IMR-90 (cell line): ENCODE measurements around the gene ZNF593. TPM values are rescaled to one million over a fixed set of nuclear protein-coding genes. Genes with fewer than 3 reads are reported as not detected.

Experiments
- ATAC-seq: fragments of 200-7000 bp; cut with Tn5 transposase; 2 replicates; pipeline ENCODE4 v1.9.1; 2020; ENCODE audit warnings: low read depth, mild to moderate bottlenecking, moderate library complexity
- BruUV-seq: library from RNA; stranded (reverse); fragments of 400-500 nt; replicated peaks from 2 replicates; lab custom pipeline; 2021; lab: Mats Ljungman, UMichigan
- CTCF ChIA-PET: fragments of 300-600 bp; formaldehyde crosslinking; extraction: SDS; loops from one replicate; lab custom pipeline; 2021; ENCODE audit warnings: antibody characterized with exemption; lab: Yijun Ruan, JAX
- POLR2A ChIA-PET: fragments of 300-600 bp; sonication (Branson Sonifier 250); formaldehyde crosslinking; loops from one replicate; lab custom pipeline; 2022; ENCODE audit warnings: antibody characterized with exemption; ENCODE audit not compliant: unreplicated experiment; lab: Charles Lee
- DNase-seq: peaks from one replicate; pipeline ENCODE4 v3.0.0; 2013
- H2AFZ ChIP-seq: replicated peaks from 2 replicates; pipeline ENCODE3; 2013; ENCODE audit warnings: low read length, mild to moderate bottlenecking; ENCODE audit not compliant: poor library complexity
- H2AK5ac ChIP-seq: 2 replicates; pipeline ENCODE4 v1.6.1; 2013; ENCODE audit warnings: low read depth, low read length, inconsistent platforms
- H2AK9ac ChIP-seq: replicated peaks from 2 replicates; pipeline ENCODE3; 2013; ENCODE audit warnings: mild to moderate bottlenecking, low read depth, low read length, moderate library complexity; ENCODE audit not compliant: poor library complexity
- H2BK120ac ChIP-seq: 2 replicates; pipeline ENCODE4 v1.6.1; 2013; ENCODE audit warnings: low read depth, low read length, inconsistent platforms
- H2BK15ac ChIP-seq: 3 replicates; pipeline ENCODE4 v1.6.1; 2013; ENCODE audit warnings: low read depth, low read length, inconsistent platforms
- H2BK20ac ChIP-seq: 2 replicates; pipeline ENCODE4 v1.6.1; 2013; ENCODE audit warnings: low read depth, mild to moderate bottlenecking, inconsistent platforms, low read length, moderate library complexity
- H2BK5ac ChIP-seq: 2 replicates; pipeline ENCODE4 v1.6.1; 2013; ENCODE audit warnings: mild to moderate bottlenecking, low read depth, low read length, inconsistent platforms; ENCODE audit not compliant: poor library complexity, severe bottlenecking
- H3K14ac ChIP-seq: replicated peaks from 2 replicates; pipeline ENCODE4 v1.6.1; 2013; ENCODE audit warnings: low read depth, low read length, inconsistent platforms
- H3K18ac ChIP-seq: 2 replicates; pipeline ENCODE4 v1.6.1; 2013; ENCODE audit warnings: low read depth, low read length, control low read depth
- H3K23ac ChIP-seq: 2 replicates; pipeline ENCODE4 v1.6.1; 2013; ENCODE audit warnings: low read depth, low read length, inconsistent platforms
- H3K27ac ChIP-seq: 2 replicates; pipeline ENCODE4 v1.5.1; 2013; ENCODE audit warnings: mild to moderate bottlenecking, control low read depth, low read length; ENCODE audit not compliant: insufficient read depth
- H3K27me3 ChIP-seq: 2 replicates; pipeline ENCODE4 v1.6.1; 2013; ENCODE audit warnings: low read length; ENCODE audit not compliant: control insufficient read depth, insufficient read depth
- H3K36me3 ChIP-seq: 2 replicates; pipeline ENCODE4 v1.6.1; 2013; ENCODE audit warnings: low read length, mixed read lengths; ENCODE audit not compliant: control insufficient read depth, insufficient read depth
- H3K4ac ChIP-seq: 2 replicates; pipeline ENCODE4 v1.6.1; 2013; ENCODE audit warnings: low read depth, low read length, inconsistent platforms
- H3K4me1 ChIP-seq: 2 replicates; pipeline ENCODE4 v1.6.1; 2013; ENCODE audit warnings: low read length, mixed read lengths; ENCODE audit not compliant: control insufficient read depth, insufficient read depth
- H3K4me2 ChIP-seq: 2 replicates; pipeline ENCODE4 v1.6.1; 2013; ENCODE audit warnings: low read depth, mild to moderate bottlenecking, control low read depth, low read length, moderate library complexity
- H3K4me3 ChIP-seq: 2 replicates; pipeline ENCODE4 v1.5.1; 2013; ENCODE audit warnings: low read depth, mild to moderate bottlenecking, control low read depth, low read length, moderate library complexity; ENCODE audit not compliant: insufficient read depth
- H3K56ac ChIP-seq: 2 replicates; pipeline ENCODE4 v1.6.1; 2013; ENCODE audit warnings: low read length, inconsistent platforms; ENCODE audit not compliant: insufficient read depth; ENCODE audit errors: extremely low read depth
- H3K79me1 ChIP-seq, 2 experiments: 2 replicates each; pipeline ENCODE4 v1.6.1; 2013; ENCODE audit warnings: low read length in 2 of 2, inconsistent platforms in 1 of 2, low read depth in 1 of 2
- H3K9ac ChIP-seq: 2 replicates; pipeline ENCODE4 v1.6.1; 2013; ENCODE audit warnings: low read depth, low read length, control low read depth
- H3K9me1 ChIP-seq: 2 replicates; pipeline ENCODE4 v1.6.1; 2013; ENCODE audit warnings: low read length, inconsistent platforms; ENCODE audit not compliant: insufficient read depth
- H3K9me3 ChIP-seq: 2 replicates; pipeline ENCODE4 v1.6.1; 2013; ENCODE audit warnings: low read length; ENCODE audit not compliant: control insufficient read depth, insufficient read depth
- H4K20me1 ChIP-seq: 2 replicates; pipeline ENCODE4 v1.6.1; 2013; ENCODE audit warnings: low read length, inconsistent platforms; ENCODE audit not compliant: insufficient read depth
- H4K5ac ChIP-seq: 2 replicates; pipeline ENCODE4 v1.6.1; 2013; ENCODE audit warnings: mild to moderate bottlenecking, low read depth, low read length, control low read depth
- H4K8ac ChIP-seq, 2 experiments: 2 replicates each; pipeline ENCODE4 v1.6.1; 2013; ENCODE audit warnings: low read depth in 2 of 2, low read length in 2 of 2, control low read depth in 1 of 2, inconsistent platforms in 1 of 2
- H4K91ac ChIP-seq: 2 replicates; pipeline ENCODE4 v1.6.1; 2013; ENCODE audit warnings: low read depth, low read length, inconsistent platforms; ENCODE audit not compliant: insufficient read depth
- BHLHE40 ChIP-seq: fragments of 150-350 bp; IDR thresholded peaks from 2 replicates; pipeline ENCODE4 v1.6.1; 2016; ENCODE audit warnings: mild to moderate bottlenecking, low read depth, low read length
- CEBPB ChIP-seq: IDR thresholded peaks from 2 replicates; pipeline ENCODE4 v1.6.1; 2012; ENCODE audit warnings: low read depth, low read length, improper control_type of control experiment
- CHD1 ChIP-seq: IDR thresholded peaks from 2 replicates; pipeline ENCODE4 v1.6.1; 2012; ENCODE audit warnings: low read depth, low read length, improper control_type of control experiment
- FOS ChIP-seq: fragments of 150-350 bp; IDR thresholded peaks from 2 replicates; pipeline ENCODE4 v1.6.1; 2016; ENCODE audit warnings: low read depth, low read length
- MAFK ChIP-seq: IDR thresholded peaks from 2 replicates; pipeline ENCODE4 v1.6.1; 2012; ENCODE audit warnings: low read depth, low read length, improper control_type of control experiment
- MAZ ChIP-seq: IDR thresholded peaks from 2 replicates; pipeline ENCODE4 v1.6.1; 2012; ENCODE audit warnings: low read depth, mild to moderate bottlenecking, low read length, improper control_type of control experiment, moderate library complexity, borderline replicate concordance
- NFE2L2 ChIP-seq: fragments of 150-350 bp; IDR thresholded peaks from 2 replicates; pipeline ENCODE4 v1.6.1; 2016; ENCODE audit warnings: low read depth, mild to moderate bottlenecking, low read length
- POLR2A ChIP-seq: IDR thresholded peaks from 2 replicates; pipeline ENCODE4 v1.6.1; 2012; ENCODE audit warnings: mild to moderate bottlenecking, low read depth, low read length
- RAD21 ChIP-seq: IDR thresholded peaks from 2 replicates; pipeline ENCODE4 v1.6.1; 2012; ENCODE audit warnings: low read length, improper control_type of control experiment
- RCOR1 ChIP-seq: IDR thresholded peaks from 2 replicates; pipeline ENCODE4 v1.6.1; 2012; ENCODE audit warnings: mild to moderate bottlenecking, low read length, improper control_type of control experiment; ENCODE audit not compliant: insufficient replicate concordance
- RFX5 ChIP-seq: IDR thresholded peaks from 2 replicates; pipeline ENCODE4 v1.8.0; 2012; ENCODE audit warnings: low read depth, mild to moderate bottlenecking, low read length, moderate library complexity
- SMC3 ChIP-seq: fragments of 150-350 bp; IDR thresholded peaks from 2 replicates; pipeline ENCODE4 v1.6.1; 2016; ENCODE audit warnings: low read depth, mild to moderate bottlenecking, antibody characterized with exemption, low read length, moderate library complexity
- WGBS, 2 experiments: methylation state at CpG; one replicate each; pipeline versions ENCODE4 v1.1.5 to v1.1.7; 2013; ENCODE audit warnings: missing lambda C conversion rate in 2 of 2; ENCODE audit not compliant: insufficient read length in 1 of 2; ENCODE audit errors: extremely low coverage in 2 of 2; 5-methylcytosine and 5-hydroxymethylcytosine counted together
- dilution Hi-C: fragments of 300-500 bp; cut with HindIII; formaldehyde crosslinking; loops from one replicate; pipeline ENCODE4 v1.14.3; 2018; ENCODE audit warnings: low sequenced_read_pairs; ENCODE audit not compliant: unreplicated experiment
- in situ Hi-C: fragments of 300-500 bp; cut with MboI; formaldehyde crosslinking; loops from 3 replicates; pipeline ENCODE4 v1.14.3; 2019; ENCODE audit warnings: low sequenced_read_pairs, inconsistent platforms, mixed read lengths
- intact Hi-C: fragments of 100-400 bp; cut with micrococcal nuclease; formaldehyde crosslinking; loops from 2 replicates; pipeline ENCODE4 v1.10.0; 2022
- polyA plus RNA-seq, 3 experiments: library from polyadenylated mRNA; depleted of rRNA; stranded (reverse); fragments of >200 nt; gene quantifications; 2 replicates each; pipeline ENCODE4 v1.2.3, GENCODE V29; 2012; ENCODE audit warnings: low replicate concordance in 1 of 3
- total RNA-seq: library from RNA; depleted of rRNA; stranded (reverse); fragments of >200 nt; gene quantifications from 2 replicates; pipeline ENCODE4 v1.2.3, GENCODE V29; 2012
- TF ChIP-seq, protein P1 (sequence below): fragments of 150-350 bp; IDR thresholded peaks from 2 replicates; pipeline ENCODE4 v1.6.1; 2016; ENCODE audit warnings: low read depth, mild to moderate bottlenecking, low read length, moderate library complexity, borderline replicate concordance
- TF ChIP-seq, protein P2 (sequence below): conservative IDR thresholded peaks from 2 replicates; pipeline ENCODE4 v1.5.1; 2012; ENCODE audit warnings: mild to moderate bottlenecking, low read depth, low read length, improper control_type of control experiment
- TF ChIP-seq, protein P3 (sequence below): fragments of 150-350 bp; IDR thresholded peaks from 2 replicates; pipeline ENCODE4 v1.6.1; 2017; ENCODE audit warnings: mild to moderate bottlenecking, antibody characterized with exemption, low read length, low read depth

ZNF593 gene
- total and polyA plus RNA-seq, 2 of the 4 experiments (the other 2 are of a cell fraction): 22.2 to 57.7 TPM

DNA sequence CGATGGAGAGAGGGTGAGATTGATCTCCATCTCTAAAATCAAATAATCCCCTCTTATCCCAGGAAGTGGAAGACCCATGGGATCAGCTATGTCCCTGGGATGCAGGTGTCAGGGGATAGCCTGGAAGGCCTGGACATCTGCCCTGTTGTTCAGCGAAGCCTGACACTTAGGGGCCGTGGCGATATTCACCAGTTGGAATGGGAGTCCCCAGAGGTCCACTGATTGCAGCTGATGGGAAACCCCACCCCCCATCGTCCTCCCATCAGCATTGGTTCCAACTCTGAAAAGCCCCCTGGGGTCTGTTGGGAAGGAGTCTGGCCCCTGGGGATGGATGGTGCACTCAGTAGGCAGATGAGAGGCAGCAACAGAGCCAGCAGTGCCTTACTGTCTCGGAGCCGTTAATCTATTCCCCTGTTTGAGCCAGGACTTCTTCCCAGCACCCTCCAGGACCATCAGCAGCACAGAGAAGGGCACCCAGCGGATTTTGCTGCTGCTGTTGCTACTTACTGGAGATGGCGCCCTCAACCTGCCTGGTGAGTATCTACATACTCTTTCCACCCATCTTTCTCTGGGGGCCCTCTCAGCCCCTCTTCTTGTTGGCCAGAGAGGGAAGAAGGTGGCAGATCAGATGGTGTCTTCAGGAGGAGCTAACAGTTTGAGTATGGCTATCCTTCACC is 34.1 kb downstream of the ZNF593 start:
- intact Hi-C loops (no loop called here), in situ Hi-C loops (no loop called here), dilution Hi-C loops (no loop called here)
- Histone ChIP-seq H3K4me2 (no peak overlapping the region), H2AK9ac (no peak overlapping the region), H3K27me3 (peaks cover 39% of the 10 kb centered on the region), H3K36me3 (no peaks in the 10 kb centered on the region), H3K79me1 (no peaks in the 10 kb centered on the region), H4K20me1 (no peaks in the 10 kb centered on the region), H3K14ac (no peak overlapping the region), H3K56ac (no peak overlapping the region), H2BK15ac (no peak overlapping the region), H4K91ac (no peak overlapping the region), H3K4me1 (no peaks in the 10 kb centered on the region), H3K9me1 (no peaks in the 10 kb centered on the region), H3K9ac (no peak overlapping the region), H3K18ac (no peak overlapping the region), H3K4ac (no peak overlapping the region), H2AFZ (no peak overlapping the region), H4K8ac (no peak overlapping the region), H2BK120ac (no peak overlapping the region), H2AK5ac (no peak overlapping the region), H3K23ac (no peak overlapping the region; the same call in 1 of the 2 replicates), H3K27ac (no peak overlapping the region), H3K9me3 (no peaks in the 10 kb centered on the region), H2BK20ac (no peak overlapping the region), H3K4me3 (no peak overlapping the region), H2BK5ac (no peak overlapping the region), H4K5ac (no peak overlapping the region)
- POLR2A ChIA-PET: no interaction called here
- no peak for DNase-seq
- TF ChIP-seq SMC3 (no peak), NFE2L2 (no peak), RFX5 (no peak), MAFK (no peak), CEBPB (no peak), MAZ (no peak), BHLHE40 (no peak), RAD21 (no peak), FOS (no peak), POLR2A (no peak), RCOR1 (no peak), CHD1 (no peak)
- TF ChIP-seq, protein P1, sequence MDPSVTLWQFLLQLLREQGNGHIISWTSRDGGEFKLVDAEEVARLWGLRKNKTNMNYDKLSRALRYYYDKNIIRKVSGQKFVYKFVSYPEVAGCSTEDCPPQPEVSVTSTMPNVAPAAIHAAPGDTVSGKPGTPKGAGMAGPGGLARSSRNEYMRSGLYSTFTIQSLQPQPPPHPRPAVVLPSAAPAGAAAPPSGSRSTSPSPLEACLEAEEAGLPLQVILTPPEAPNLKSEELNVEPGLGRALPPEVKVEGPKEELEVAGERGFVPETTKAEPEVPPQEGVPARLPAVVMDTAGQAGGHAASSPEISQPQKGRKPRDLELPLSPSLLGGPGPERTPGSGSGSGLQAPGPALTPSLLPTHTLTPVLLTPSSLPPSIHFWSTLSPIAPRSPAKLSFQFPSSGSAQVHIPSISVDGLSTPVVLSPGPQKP: no peak
- TF ChIP-seq, protein P2, sequence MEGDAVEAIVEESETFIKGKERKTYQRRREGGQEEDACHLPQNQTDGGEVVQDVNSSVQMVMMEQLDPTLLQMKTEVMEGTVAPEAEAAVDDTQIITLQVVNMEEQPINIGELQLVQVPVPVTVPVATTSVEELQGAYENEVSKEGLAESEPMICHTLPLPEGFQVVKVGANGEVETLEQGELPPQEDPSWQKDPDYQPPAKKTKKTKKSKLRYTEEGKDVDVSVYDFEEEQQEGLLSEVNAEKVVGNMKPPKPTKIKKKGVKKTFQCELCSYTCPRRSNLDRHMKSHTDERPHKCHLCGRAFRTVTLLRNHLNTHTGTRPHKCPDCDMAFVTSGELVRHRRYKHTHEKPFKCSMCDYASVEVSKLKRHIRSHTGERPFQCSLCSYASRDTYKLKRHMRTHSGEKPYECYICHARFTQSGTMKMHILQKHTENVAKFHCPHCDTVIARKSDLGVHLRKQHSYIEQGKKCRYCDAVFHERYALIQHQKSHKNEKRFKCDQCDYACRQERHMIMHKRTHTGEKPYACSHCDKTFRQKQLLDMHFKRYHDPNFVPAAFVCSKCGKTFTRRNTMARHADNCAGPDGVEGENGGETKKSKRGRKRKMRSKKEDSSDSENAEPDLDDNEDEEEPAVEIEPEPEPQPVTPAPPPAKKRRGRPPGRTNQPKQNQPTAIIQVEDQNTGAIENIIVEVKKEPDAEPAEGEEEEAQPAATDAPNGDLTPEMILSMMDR: no peak
- TF ChIP-seq, protein P3, sequence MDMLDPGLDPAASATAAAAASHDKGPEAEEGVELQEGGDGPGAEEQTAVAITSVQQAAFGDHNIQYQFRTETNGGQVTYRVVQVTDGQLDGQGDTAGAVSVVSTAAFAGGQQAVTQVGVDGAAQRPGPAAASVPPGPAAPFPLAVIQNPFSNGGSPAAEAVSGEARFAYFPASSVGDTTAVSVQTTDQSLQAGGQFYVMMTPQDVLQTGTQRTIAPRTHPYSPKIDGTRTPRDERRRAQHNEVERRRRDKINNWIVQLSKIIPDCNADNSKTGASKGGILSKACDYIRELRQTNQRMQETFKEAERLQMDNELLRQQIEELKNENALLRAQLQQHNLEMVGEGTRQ: no peak
- CTCF ChIA-PET: no interaction called here
- 40% methylated on average over 2 of the region's 9 CpGs; no CpG with 5 or more reads in 1 of the 2 experiments for WGBS, 2 experiments
- no TSS peak for BruUV-seq
- no peak for ATAC-seq
